ENCODE results near the gene WIF1.

Gene WIF1

DNA sequence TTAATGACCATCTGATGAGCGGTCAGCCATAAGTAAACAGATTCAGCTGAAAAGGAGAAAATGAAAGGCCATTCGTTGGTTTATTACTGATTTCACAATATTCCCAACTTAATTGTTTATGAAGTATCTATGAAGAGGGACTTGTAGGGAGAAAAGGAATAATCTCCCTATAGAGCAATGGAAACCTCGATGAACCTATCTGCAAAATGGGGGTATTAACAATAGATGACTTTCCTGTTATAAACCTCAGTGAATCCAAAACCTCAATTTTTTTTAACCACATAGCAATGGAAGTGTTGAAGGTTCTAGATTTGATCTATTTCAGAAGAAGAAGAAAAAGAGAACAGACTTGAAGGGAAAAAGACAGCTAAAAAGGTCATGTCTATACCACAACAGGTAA is 2.0 kb downstream of the WIF1 start:
- ChIA-PET POLR2A (no interaction called here), CTCF (interaction anchor here (1.0 kb wide), 1 partner anchor 228 kb away, joined by 3 read pairs; no protein-coding TSS in a partner anchor)
- H3K27ac ChIP-seq (ENCODE audit: extremely low read depth, low read depth, low read length): no peak overlapping the region
- H3K4me1 ChIP-seq (ENCODE audit: control insufficient read depth, insufficient read depth, low read length): peaks cover 7% of the 10 kb centered on the region
- no peaks in the 10 kb centered on the region for H3K9me3 ChIP-seq (ENCODE audit: control insufficient read depth, insufficient read depth, low read depth, low read length)
- no peak overlapping the region for H3K4me3 ChIP-seq (ENCODE audit: low read depth, low read length)
- H3K36me3 ChIP-seq (ENCODE audit: control insufficient read depth in 2 of 2, insufficient read depth in 1 of 2, low read length in 2 of 2): no peaks in the 10 kb centered on the region
- no peak for TF ChIP-seq TRIM28 (IDR thresholded peaks at IDR 0.05; ENCODE audit: borderline replicate concordance, low read length)
- no peak for TF ChIP-seq ZBTB1 (tag by site-specific recombination; IDR thresholded peaks at IDR 0.05)
- TF ChIP-seq ZNF747 (tag by site-specific recombination; IDR thresholded peaks at IDR 0.05): no peak
- no peak for TF ChIP-seq ZNF266 (tag by site-specific recombination; IDR thresholded peaks at IDR 0.05; ENCODE audit: low read depth)
- no peak for TF ChIP-seq ZNF202 (tag by site-specific recombination; IDR thresholded peaks at IDR 0.05; ENCODE audit: borderline replicate concordance)
- no peak for TF ChIP-seq ZNF223 (tag by site-specific recombination; IDR thresholded peaks at IDR 0.05)
- no peak for TF ChIP-seq KLF8 (tag by site-specific recombination; IDR thresholded peaks at IDR 0.05)
- TF ChIP-seq ZSCAN23 (tag by site-specific recombination; IDR thresholded peaks at IDR 0.05): no peak
- TF ChIP-seq ZNF138 (tag by site-specific recombination; IDR thresholded peaks at IDR 0.05; ENCODE audit: borderline replicate concordance): no peak
- no peak for TF ChIP-seq ZNF555 (tag by site-specific recombination; conservative IDR thresholded peaks at IDR 0.05)
- no peak for TF ChIP-seq ZNF548 (tag by site-specific recombination; IDR thresholded peaks at IDR 0.05)

DNA sequence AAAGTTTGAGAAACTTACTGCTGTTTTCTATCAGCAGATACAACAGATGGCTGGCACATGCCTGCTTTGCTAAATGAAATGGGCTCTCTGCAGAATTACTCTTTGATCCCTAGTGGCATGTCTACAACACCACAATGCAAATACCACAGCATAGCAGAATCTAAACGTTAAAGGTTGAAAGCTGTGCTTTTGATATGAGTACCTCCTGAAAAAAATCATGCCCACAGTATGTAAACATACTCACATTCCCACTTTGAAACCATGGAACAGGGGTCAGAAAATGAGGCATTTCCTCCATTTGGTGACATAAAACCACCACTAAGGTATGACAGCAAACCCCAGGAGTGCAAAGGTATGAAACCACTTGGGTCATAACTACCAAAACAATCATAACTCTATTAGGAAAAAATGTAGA is 7.5 kb downstream of the WIF1 start:
- no peaks in the 10 kb centered on the region for H3K9me3 ChIP-seq (ENCODE audit: control insufficient read depth, insufficient read depth, low read depth, low read length)
- no peak overlapping the region for H3K27ac ChIP-seq (ENCODE audit: extremely low read depth, low read depth, low read length)
- ChIA-PET CTCF (interaction anchor here (0.6 kb wide), 1 partner anchor 118 kb away, joined by 3 read pairs; no protein-coding TSS in a partner anchor), POLR2A (no interaction called here)
- no peak overlapping the region for H3K4me3 ChIP-seq (ENCODE audit: low read depth, low read length)
- TF ChIP-seq ZNF26 (tag by site-specific recombination; IDR thresholded peaks at IDR 0.05) (no peak), ZNF324 (tag by site-specific recombination; IDR thresholded peaks at IDR 0.05) (no peak), ZNF16 (tag by site-specific recombination; IDR thresholded peaks at IDR 0.05; ENCODE audit: low read depth) (no peak)
- TF ChIP-seq, protein P1, sequence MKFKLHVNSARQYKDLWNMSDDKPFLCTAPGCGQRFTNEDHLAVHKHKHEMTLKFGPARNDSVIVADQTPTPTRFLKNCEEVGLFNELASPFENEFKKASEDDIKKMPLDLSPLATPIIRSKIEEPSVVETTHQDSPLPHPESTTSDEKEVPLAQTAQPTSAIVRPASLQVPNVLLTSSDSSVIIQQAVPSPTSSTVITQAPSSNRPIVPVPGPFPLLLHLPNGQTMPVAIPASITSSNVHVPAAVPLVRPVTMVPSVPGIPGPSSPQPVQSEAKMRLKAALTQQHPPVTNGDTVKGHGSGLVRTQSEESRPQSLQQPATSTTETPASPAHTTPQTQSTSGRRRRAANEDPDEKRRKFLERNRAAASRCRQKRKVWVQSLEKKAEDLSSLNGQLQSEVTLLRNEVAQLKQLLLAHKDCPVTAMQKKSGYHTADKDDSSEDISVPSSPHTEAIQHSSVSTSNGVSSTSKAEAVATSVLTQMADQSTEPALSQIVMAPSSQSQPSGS (tag by site-specific recombination; IDR thresholded peaks at IDR 0.05; ENCODE audit: low read depth): no peak
- no peaks in the 10 kb centered on the region for H3K4me1 ChIP-seq (ENCODE audit: control insufficient read depth, insufficient read depth, low read length)
- H3K36me3 ChIP-seq (ENCODE audit: control insufficient read depth in 2 of 2, insufficient read depth in 1 of 2, low read length in 2 of 2): no peaks in the 10 kb centered on the region

DNA sequence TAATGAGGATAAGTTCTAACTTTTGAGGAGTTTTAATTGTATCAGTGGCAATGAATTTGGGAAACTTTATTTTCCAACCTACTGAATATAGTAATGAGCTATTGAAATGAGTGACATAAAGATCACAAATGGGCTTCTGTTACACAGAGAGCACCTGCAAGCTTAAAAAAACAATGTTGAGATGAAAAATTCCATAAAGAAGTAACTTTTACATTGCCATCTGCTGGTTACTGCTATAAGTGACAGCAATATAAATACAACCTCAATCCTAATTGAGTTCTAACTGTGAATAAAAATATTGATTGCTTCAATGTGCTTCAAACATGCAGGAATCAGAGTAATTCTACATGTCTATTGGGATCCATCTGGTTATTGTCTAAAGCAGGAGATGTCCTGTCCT is 14.2 kb downstream of the WIF1 start:
- Histone ChIP-seq H3K4me1 (ENCODE audit: control insufficient read depth, insufficient read depth, low read length) (no peaks in the 10 kb centered on the region), H3K9me3 (ENCODE audit: control insufficient read depth, insufficient read depth, low read depth, low read length) (no peaks in the 10 kb centered on the region), H3K27ac (ENCODE audit: extremely low read depth, low read depth, low read length) (no peak overlapping the region), H3K36me3 (ENCODE audit: control insufficient read depth in 2 of 2, insufficient read depth in 1 of 2, low read length in 2 of 2) (no peaks in the 10 kb centered on the region), H3K4me3 (ENCODE audit: low read depth, low read length) (no peak overlapping the region)
- POLR2A ChIA-PET: no interaction called here
- 0 out of 2 replicates have a peak, but pooled peaks have one; percentile 5 for TF ChIP-seq ZNF654 (tag by site-specific recombination; IDR thresholded peaks at IDR 0.05; ENCODE audit: low read depth)
- TF ChIP-seq ZNF629 (tag by site-specific recombination; IDR thresholded peaks at IDR 0.05): no peak
- CTCF ChIA-PET: interaction anchor here (0.6 to 1.7 kb wide), 17 partner anchors 9 to 311 kb away, joined by 3 to 13 read pairs (median 4); partner anchors contain the start of gene WIF1

DNA sequence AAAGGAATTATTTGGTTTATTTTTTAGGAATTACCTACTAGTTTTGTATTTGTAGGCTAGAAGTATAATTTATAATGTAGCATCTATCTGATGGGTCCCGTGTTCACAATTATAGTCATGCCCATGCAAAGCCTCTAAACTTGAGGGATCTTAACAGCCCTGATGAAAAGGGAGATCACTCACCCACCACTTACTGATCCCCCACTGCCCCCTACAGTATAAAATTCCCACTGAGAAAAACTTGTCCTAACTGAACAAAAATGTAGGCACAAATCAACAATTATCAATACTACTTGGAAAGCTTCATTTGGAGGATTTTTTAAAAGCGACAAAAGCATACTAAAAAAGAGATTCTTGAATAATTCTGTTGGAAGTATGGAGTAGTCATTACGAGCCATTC is 21.0 kb downstream of the WIF1 start:
- H3K4me3 ChIP-seq (ENCODE audit: low read depth, low read length): no peak overlapping the region
- H3K4me1 ChIP-seq (ENCODE audit: control insufficient read depth, insufficient read depth, low read length): no peaks in the 10 kb centered on the region
- H3K9me3 ChIP-seq (ENCODE audit: control insufficient read depth, insufficient read depth, low read depth, low read length): no peaks in the 10 kb centered on the region
- H3K27ac ChIP-seq (ENCODE audit: extremely low read depth, low read depth, low read length): no peak overlapping the region
- H3K36me3 ChIP-seq (ENCODE audit: control insufficient read depth in 2 of 2, insufficient read depth in 1 of 2, low read length in 2 of 2): no peaks in the 10 kb centered on the region
- CTCF ChIA-PET: interaction anchor here (0.6 to 2.3 kb wide), 4 partner anchors 148 to 380 kb away, joined by 3 to 10 read pairs (median 5); no protein-coding TSS in a partner anchor
- POLR2A ChIA-PET: no interaction called here
- TF ChIP-seq ZBTB21 (tag by site-specific recombination; IDR thresholded peaks at IDR 0.05) (no peak), ZNF654 (tag by site-specific recombination; IDR thresholded peaks at IDR 0.05; ENCODE audit: low read depth) (0 out of 2 replicates have a peak, but pooled peaks have one; percentile 7)

All from HEK293 (cell line).